ENCODE results near the gene PODN. TPM values are rescaled to one million over a fixed set of nuclear protein-coding genes. Genes with fewer than 3 reads are reported as not detected.

PODN gene
- total and polyA plus RNA-seq, 7 donors, result 1.6 to 200 (median 67.6) TPM

GRCh38 chr1:53110370-53111072 lies 48.5 kb downstream of the PODN start:
- H3K4me3 ChIP-seq, result no peak overlapping the region
- H3K27ac ChIP-seq, result peak overlapping the region in 2 of 4 donors; percentile 68 to 71
- peaks cover 0 to 57% (median 40%) of the 10 kb centered on the region in 4 donors for H3K4me1 ChIP-seq
- peaks cover 0 to 4% (median 0%) of the 10 kb centered on the region in 4 donors for H3K9me3 ChIP-seq
- WGBS, 2 donors, result 64 to 69% methylated on average over 18 of the region's 18 CpGs
- TF ChIP-seq POLR2A (IDR thresholded peaks at IDR 0.05), result no peak
- TF ChIP-seq POLR2AphosphoS5 (IDR thresholded peaks at IDR 0.05), result no peak
- TF ChIP-seq CTCF (IDR thresholded peaks at IDR 0.05), result no peak
- no peak for TF ChIP-seq EP300 (IDR thresholded peaks at IDR 0.05)
- no peaks in the 10 kb centered on the region for H3K27me3 ChIP-seq
- H3K36me3 ChIP-seq, result no peaks in the 10 kb centered on the region
- DNase-seq, result no peak
- intact Hi-C loops (cut with DNase I), result no loop called here

GRCh38 chr1:53111073-53111556 lies 49.1 kb downstream of the PODN start:
- intact Hi-C loops (cut with DNase I), result no loop called here
- Histone ChIP-seq H3K9me3 (peaks cover 0 to 4% (median 0%) of the 10 kb centered on the region in 4 donors), H3K36me3 (no peaks in the 10 kb centered on the region), H3K4me3 (no peak overlapping the region), H3K4me1 (peaks cover 0 to 63% (median 44%) of the 10 kb centered on the region in 4 donors), H3K27me3 (no peaks in the 10 kb centered on the region), H3K27ac (peak overlapping the region in 1 of 4 donors; percentile 7)
- TF ChIP-seq POLR2AphosphoS5 (IDR thresholded peaks at IDR 0.05) (no peak), CTCF (IDR thresholded peaks at IDR 0.05) (no peak), EP300 (IDR thresholded peaks at IDR 0.05) (no peak), POLR2A (IDR thresholded peaks at IDR 0.05) (no peak)
- WGBS, 2 donors, result 35 to 64% methylated on average over 10 of the region's 10 CpGs
- no peak for DNase-seq

GRCh38 chr1:53111693-53112092 lies 49.7 kb downstream of the PODN start:
- Histone ChIP-seq H3K4me3 (no peak overlapping the region), H3K27ac (no peak overlapping the region), H3K9me3 (peaks cover 0 to 4% (median 0%) of the 10 kb centered on the region in 4 donors), H3K27me3 (no peaks in the 10 kb centered on the region), H3K36me3 (no peaks in the 10 kb centered on the region), H3K4me1 (peaks cover 0 to 68% (median 45%) of the 10 kb centered on the region in 4 donors)
- TF ChIP-seq CTCF (IDR thresholded peaks at IDR 0.05), result no peak
- TF ChIP-seq POLR2AphosphoS5 (IDR thresholded peaks at IDR 0.05), result peak in 1 of 4 donors; percentile 11
- DNase-seq, result no peak
- 60 to 84% methylated on average over 5 of the region's 5 CpGs for WGBS, 2 donors
- intact Hi-C loops (cut with DNase I), result no loop called here

- Histone ChIP-seq H3K27ac (peak overlapping the region in 1 of 4 donors; percentile 16), H3K4me3 (no peak overlapping the region), H3K4me1 (peaks cover 0 to 66% (median 44%) of the 10 kb centered on the region in 4 donors), H3K27me3 (no peaks in the 10 kb centered on the region), H3K9me3 (peaks cover 0 to 4% (median 0%) of the 10 kb centered on the region in 4 donors), H3K36me3 (no peaks in the 10 kb centered on the region)
- 80 to 87% methylated on average over 2 of the region's 2 CpGs for WGBS, 2 donors
- intact Hi-C loops (cut with DNase I), result no loop called here
- no peak for DNase-seq
- TF ChIP-seq EP300 (IDR thresholded peaks at IDR 0.05), result no peak
- TF ChIP-seq CTCF (IDR thresholded peaks at IDR 0.05), result no peak
- TF ChIP-seq POLR2AphosphoS5 (IDR thresholded peaks at IDR 0.05), result no peak
- TF ChIP-seq POLR2A (IDR thresholded peaks at IDR 0.05), result no peak
Observed at GRCh38 chr1:53112271-53112774, 50.3 kb downstream of the PODN start.
